Measurements from ENCODE around the gene VWA7. TPM values are rescaled to one million over a fixed set of nuclear protein-coding genes. Genes with fewer than 3 reads are reported as not detected.

The VWA7 gene
- total RNA-seq, 1 experiment from 2014 or later, result 2.5 TPM

DNA sequence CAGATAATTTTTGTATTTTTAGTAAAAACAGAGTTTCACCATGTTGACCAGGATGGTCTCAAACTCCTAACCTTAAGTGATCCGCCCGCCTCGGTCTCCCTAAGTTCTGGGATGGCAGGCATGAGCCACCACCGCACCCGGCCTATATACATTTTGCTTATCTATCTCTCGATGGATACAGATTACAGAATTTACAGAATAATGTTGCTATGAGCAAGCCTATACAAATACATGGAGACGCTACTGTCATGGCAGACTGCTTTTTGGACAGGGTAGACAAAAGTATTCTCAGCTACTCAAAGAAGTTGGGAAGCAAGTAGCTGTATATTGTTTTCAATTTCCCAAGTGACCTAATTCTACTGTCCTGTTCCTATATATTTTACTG is 36.3 kb upstream of the VWA7 start:
- Histone ChIP-seq H3K23me2 (ENCODE audit: insufficient read length, low read depth, low read length, poor library complexity, severe bottlenecking) (peaks cover 5% of the 10 kb centered on the region), H3K23ac (ENCODE audit: insufficient read length, low read depth, low read length) (no peak overlapping the region), H3K27me3 (ENCODE audit: insufficient read depth, low read length) (no peaks in the 10 kb centered on the region), H3K79me2 (ENCODE audit: insufficient read depth, low read length) (no peaks in the 10 kb centered on the region), H4K20me1 (ENCODE audit: control insufficient read depth, insufficient read depth, insufficient read length) (no peaks in the 10 kb centered on the region), H4K91ac (ENCODE audit: insufficient read length, low read depth, low read length) (no peak overlapping the region), H3K4me1 (ENCODE audit: insufficient read depth, low read length) (no peaks in the 10 kb centered on the region; the same call in 1 of the 2 replicates), H3K27ac (ENCODE audit: insufficient read length, low read depth, low read length) (no peak overlapping the region), H2BK5ac (ENCODE audit: insufficient read length, low read length) (no peak overlapping the region), H3K9me3 (ENCODE audit: control insufficient read depth, low read depth, low read length) (no peaks in the 10 kb centered on the region), H3K18ac (ENCODE audit: insufficient read length, low read depth, low read length) (no peak overlapping the region), H3K4ac (ENCODE audit: low read depth, low read length) (no peak overlapping the region), H3K14ac (ENCODE audit: insufficient read depth, low read length) (no peak overlapping the region), H3K56ac (ENCODE audit: insufficient read length, low read depth, low read length) (no peak overlapping the region), H2AFZ (ENCODE audit: low read length) (no peak overlapping the region), H3K4me2 (ENCODE audit: insufficient read depth, insufficient read length, low read length) (no peak overlapping the region), H4K8ac (replicated peaks; ENCODE audit: insufficient read length, low read depth, low read length) (no peak overlapping the region), H3T11ph (ENCODE audit: low read length) (no peak overlapping the region), H2BK12ac (ENCODE audit: insufficient read length, low read depth, low read length) (no peak overlapping the region), H2BK20ac (ENCODE audit: low read depth, low read length, poor library complexity, severe bottlenecking) (no peak overlapping the region), H3K9ac (ENCODE audit: extremely low read depth, insufficient read length, low read length) (no peak overlapping the region), H2AK5ac (ENCODE audit: insufficient read length, low read length) (no peak overlapping the region), H2BK120ac (ENCODE audit: low read depth, low read length, poor library complexity, severe bottlenecking) (no peak overlapping the region), H4K5ac (ENCODE audit: insufficient read length, low read depth, low read length) (no peak overlapping the region), H3K79me1 (ENCODE audit: insufficient read depth, low read depth, low read length, poor library complexity, severe bottlenecking) (no peaks in the 10 kb centered on the region), H2BK15ac (ENCODE audit: low read depth, low read length) (no peak overlapping the region)
- Mint-ChIP-seq H3K9me3 (peaks cover 6 to 9% of the 10 kb centered on the region in 2 experiments), H3K27me3 (ENCODE audit: low read depth) (peaks cover 5% of the 10 kb centered on the region), H3K36me3 (ENCODE audit: insufficient read depth in 1 of 3, low read depth in 3 of 3) (peaks cover 3 to 7% (median 6%) of the 10 kb centered on the region in 3 experiments; a peak in 5 of 7 replicates), H3K27ac (no peak overlapping the region), H3K4me1 (peaks cover 15 to 18% of the 10 kb centered on the region in 2 experiments), H3K4me3 (peak overlapping the region in 1 of 2 experiments; percentile 90; a peak in 2 of 5 replicates)
- WGBS (ENCODE audit: extremely low coverage, insufficient read length, low lambda C conversion rate), result no CpG with 5 or more reads among the region's 7 CpGs
- no peak for DNase-seq
- TF ChIP-seq, protein P1, sequence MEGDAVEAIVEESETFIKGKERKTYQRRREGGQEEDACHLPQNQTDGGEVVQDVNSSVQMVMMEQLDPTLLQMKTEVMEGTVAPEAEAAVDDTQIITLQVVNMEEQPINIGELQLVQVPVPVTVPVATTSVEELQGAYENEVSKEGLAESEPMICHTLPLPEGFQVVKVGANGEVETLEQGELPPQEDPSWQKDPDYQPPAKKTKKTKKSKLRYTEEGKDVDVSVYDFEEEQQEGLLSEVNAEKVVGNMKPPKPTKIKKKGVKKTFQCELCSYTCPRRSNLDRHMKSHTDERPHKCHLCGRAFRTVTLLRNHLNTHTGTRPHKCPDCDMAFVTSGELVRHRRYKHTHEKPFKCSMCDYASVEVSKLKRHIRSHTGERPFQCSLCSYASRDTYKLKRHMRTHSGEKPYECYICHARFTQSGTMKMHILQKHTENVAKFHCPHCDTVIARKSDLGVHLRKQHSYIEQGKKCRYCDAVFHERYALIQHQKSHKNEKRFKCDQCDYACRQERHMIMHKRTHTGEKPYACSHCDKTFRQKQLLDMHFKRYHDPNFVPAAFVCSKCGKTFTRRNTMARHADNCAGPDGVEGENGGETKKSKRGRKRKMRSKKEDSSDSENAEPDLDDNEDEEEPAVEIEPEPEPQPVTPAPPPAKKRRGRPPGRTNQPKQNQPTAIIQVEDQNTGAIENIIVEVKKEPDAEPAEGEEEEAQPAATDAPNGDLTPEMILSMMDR (conservative IDR thresholded peaks at IDR 0.05), result no peak

Data from H9 (cell line).